T47D (cell line): ENCODE measurements around the gene MYF6.

ENCODE experiments used
- DNase-seq, 2 experiments: peaks; one replicate each; pipeline versions ENCODE4 v3.0.0 to v3.0.0-alpha.2; 2011 to 2012; ENCODE audit warnings: low read depth in 1 of 2, low spot score in 1 of 2
- JUND ChIP-seq: IDR thresholded peaks from 2 replicates; pipeline ENCODE4 v1.6.1; 2012; ENCODE audit warnings: low read depth
- in situ Hi-C: cut with HindIII; loops from 2 replicates; pipeline ENCODE4 v1.10.0; 2016; ENCODE audit warnings: low sequenced_read_pairs, low pct_unique_long_range_greater_than_20kb

MYF6 gene

GRCh38 chr12:80710727-80711449 is 3.5 kb downstream of the MYF6 start:
- in situ Hi-C loops: no loop called here
- TF ChIP-seq JUND: no peak
- DNase-seq: no peak

GRCh38 chr12:80711866-80712265 is 4.4 kb downstream of the MYF6 start:
- no peak for TF ChIP-seq JUND
- in situ Hi-C loops: no loop called here
- no peak for DNase-seq

GRCh38 chr12:80712866-80713265 is 5.4 kb downstream of the MYF6 start:
- in situ Hi-C loops: no loop called here
- no peak for DNase-seq
- TF ChIP-seq JUND: no peak

- TF ChIP-seq JUND: no peak
- no peak for DNase-seq
- in situ Hi-C loops: no loop called here
These were observed 6.0 kb downstream of the MYF6 start for GRCh38 chr12:80713419-80713818.

GRCh38 chr12:80714055-80714454 is 6.6 kb downstream of the MYF6 start:
- peak; percentile 30 to 40 for DNase-seq
- no peak for TF ChIP-seq JUND
- in situ Hi-C loops: no loop called here

GRCh38 chr12:80714846-80715245 is 7.4 kb downstream of the MYF6 start:
- in situ Hi-C loops: no loop called here
- DNase-seq: no peak
- TF ChIP-seq JUND: no peak

- TF ChIP-seq JUND: no peak
- in situ Hi-C loops: no loop called here
- no peak for DNase-seq
These were observed 8.3 kb downstream of the MYF6 start for GRCh38 chr12:80715713-80716249.

- DNase-seq: no peak
- TF ChIP-seq JUND: no peak
- in situ Hi-C loops: no loop called here
These were observed 9.4 kb downstream of the MYF6 start, which contains the start of gene MYF5 for GRCh38 chr12:80716696-80717469. Gene MYF5 (plus strand): TSS chr12:80716912. CDS start chr12:80717064, 152 bp downstream.

- TF ChIP-seq JUND: no peak
- no peak for DNase-seq
- in situ Hi-C loops: no loop called here
These were observed 10.4 kb downstream of the MYF6 start for GRCh38 chr12:80717856-80718255.

- TF ChIP-seq JUND: no peak
- no peak for DNase-seq
- in situ Hi-C loops: no loop called here
These were observed 13.1 kb downstream of the MYF6 start for GRCh38 chr12:80720516-80720915.

GRCh38 chr12:80721326-80721725 is 13.9 kb downstream of the MYF6 start:
- TF ChIP-seq JUND: no peak
- no peak for DNase-seq
- in situ Hi-C loops: no loop called here

- in situ Hi-C loops: no loop called here
- TF ChIP-seq JUND: no peak
- DNase-seq: no peak
These were observed 38.5 kb downstream of the MYF6 start for GRCh38 chr12:80745851-80746505.

GRCh38 chr12:80747800-80748199 is 40.4 kb downstream of the MYF6 start:
- in situ Hi-C loops: no loop called here
- no peak for DNase-seq
- no peak for TF ChIP-seq JUND
